CD14-positive monocyte (primary cell): ENCODE results near the gene SH3RF3. TPM values are rescaled to one million over a fixed set of nuclear protein-coding genes. Genes with fewer than 3 reads are reported as not detected.

Source experiments
- DNase-seq, 3 donors: peaks; one replicate each; pipeline ENCODE4 v3.0.0-alpha.2; 2011 to 2022
- H2AFZ ChIP-seq: 2 replicates; pipeline ENCODE4 v1.6.0; 2012; ENCODE audit warnings: mild to moderate bottlenecking, low read depth, low read length, inconsistent platforms; ENCODE audit not compliant: insufficient read depth, poor library complexity, severe bottlenecking
- H3K27ac ChIP-seq, 2 donors: 1 replicate in 1 of 2; 2 replicates in 1 of 2; pipeline ENCODE4 v1.5.1; 2012 to 2013; ENCODE audit warnings: low read length in 2 of 2, control low read depth in 1 of 2, inconsistent platforms in 1 of 2, low read depth in 1 of 2, mild to moderate bottlenecking in 1 of 2
- H3K27me3 ChIP-seq, 2 donors: one replicate each; pipeline versions ENCODE4 v1.6.0 to v1.6.1; 2011 to 2013; ENCODE audit warnings: low read length in 2 of 2; ENCODE audit not compliant: control insufficient read depth in 2 of 2, insufficient read depth in 2 of 2
- H3K36me3 ChIP-seq, 2 donors: replicated peaks in 1 of 2; 1 replicate in 1 of 2; 2 replicates in 1 of 2; pipeline versions ENCODE4 v1.5.1 to v1.6.1; 2012 to 2013; ENCODE audit warnings: low read length in 2 of 2, control low read depth in 1 of 2, inconsistent platforms in 1 of 2, mild to moderate bottlenecking in 1 of 2; ENCODE audit not compliant: insufficient read depth in 2 of 2, control insufficient read depth in 1 of 2
- H3K4me1 ChIP-seq, 2 donors: 1 replicate in 1 of 2; 2 replicates in 1 of 2; pipeline versions ENCODE4 v1.5.1 to v1.6.1; 2012 to 2013; ENCODE audit warnings: low read length in 2 of 2, control low read depth in 1 of 2, inconsistent platforms in 1 of 2, mild to moderate bottlenecking in 1 of 2, moderate library complexity in 1 of 2; ENCODE audit not compliant: insufficient read depth in 2 of 2, control insufficient read depth in 1 of 2
- H3K4me2 ChIP-seq: replicated peaks from 2 replicates; pipeline ENCODE3; 2012; ENCODE audit warnings: low read length, moderate library complexity, mild to moderate bottlenecking; ENCODE audit not compliant: poor library complexity, severe bottlenecking; ENCODE audit errors: extremely low read depth
- H3K4me3 ChIP-seq, 3 experiments: fragments of 200-600 bp in 1 of 3; sonication (generic) in 1 of 3; replicated peaks in 1 of 3; 1 replicate in 2 of 3; 2 replicates in 1 of 3; pipeline ENCODE4 v1.5.1; 2011 to 2013; ENCODE audit warnings: low read length in 3 of 3, mild to moderate bottlenecking in 3 of 3, control low read depth in 2 of 3, low read depth in 2 of 3, inconsistent platforms in 1 of 3, moderate library complexity in 1 of 3
- H3K79me2 ChIP-seq: 2 replicates; pipeline ENCODE4 v1.6.0; 2012; ENCODE audit warnings: mild to moderate bottlenecking, control low read depth, inconsistent platforms, low read length, moderate library complexity; ENCODE audit not compliant: insufficient read depth
- H3K9ac ChIP-seq: 2 replicates; pipeline ENCODE4 v1.6.0; 2017; ENCODE audit warnings: low read length, mild to moderate bottlenecking; ENCODE audit not compliant: insufficient read depth, poor library complexity, severe bottlenecking
- H3K9me3 ChIP-seq, 2 donors: replicated peaks in 1 of 2; 1 replicate in 1 of 2; 2 replicates in 1 of 2; pipeline versions ENCODE4 v1.5.1 to v1.6.1; 2012 to 2013; ENCODE audit warnings: low read length in 2 of 2, control low read depth in 1 of 2; ENCODE audit not compliant: control insufficient read depth in 1 of 2, insufficient read depth in 1 of 2
- H4K20me1 ChIP-seq: 2 replicates; pipeline ENCODE4 v1.6.0; 2012; ENCODE audit warnings: mild to moderate bottlenecking, low read length, control low read depth, moderate library complexity; ENCODE audit not compliant: insufficient read depth
- H3K27ac Mint-ChIP-seq, 7 donors: one replicate each; pipeline ENCODE4 v1.8.0; 2020; ENCODE audit warnings: mild to moderate bottlenecking in 7 of 7, mixed read lengths in 7 of 7, moderate library complexity in 6 of 7, inconsistent platforms in 2 of 7
- H3K27me3 Mint-ChIP-seq, 3 donors: one replicate each; pipeline ENCODE4 v1.8.0; 2021 to 2022; ENCODE audit warnings: low read depth in 3 of 3, mild to moderate bottlenecking in 3 of 3, mixed read lengths in 3 of 3, moderate library complexity in 3 of 3, inconsistent platforms in 1 of 3
- H3K36me3 Mint-ChIP-seq, 2 donors: one replicate each; pipeline ENCODE4 v1.8.0; 2020; ENCODE audit warnings: mixed read lengths in 2 of 2, inconsistent platforms in 1 of 2, mild to moderate bottlenecking in 1 of 2
- H3K4me1 Mint-ChIP-seq: one replicate; pipeline ENCODE4 v1.8.0; 2020; ENCODE audit warnings: mild to moderate bottlenecking, mixed read lengths
- H3K4me3 Mint-ChIP-seq, 2 donors: one replicate each; pipeline ENCODE4 v1.8.0; 2020; ENCODE audit warnings: mild to moderate bottlenecking in 2 of 2, mixed read lengths in 2 of 2, moderate library complexity in 1 of 2
- H3K9me3 Mint-ChIP-seq, 7 donors: one replicate each; pipeline ENCODE4 v1.8.0; 2020 to 2022; ENCODE audit warnings: mixed read lengths in 7 of 7, mild to moderate bottlenecking in 6 of 7, moderate library complexity in 6 of 7, inconsistent platforms in 2 of 7
- WGBS: methylation state at CpG from one replicate; pipeline ENCODE4 v1.1.5; 2013; ENCODE audit warnings: missing lambda C conversion rate; ENCODE audit not compliant: insufficient coverage; 5-methylcytosine and 5-hydroxymethylcytosine counted together
- intact Hi-C, 2 donors: fragments of 100-400 bp; cut with micrococcal nuclease; formaldehyde crosslinking; loops; one replicate each; pipeline versions ENCODE4 v1.15.0 to v1.15.1; 2023
- polyA plus RNA-seq, 3 donors: library from polyadenylated mRNA; depleted of rRNA in 1 of 3; unstranded in 2 of 3; stranded (reverse) in 1 of 3; fragments of 300-500 nt in 2 of 3; fragments of >200 nt in 1 of 3; fragmentation: Illumina TruSeq in 2 of 3; gene quantifications; 1 replicate in 2 of 3; 2 replicates in 1 of 3; pipeline ENCODE4 v1.2.3, GENCODE V29; 2012 to 2021
- TF ChIP-seq, protein P1 (sequence below): fragments of 200-600 bp; IDR thresholded peaks from one replicate; pipeline ENCODE4 v1.8.0; 2022; ENCODE audit warnings: antibody characterized with exemption, mild to moderate bottlenecking

Gene SH3RF3
- polyA plus RNA-seq, 3 donors, result 0.25 to 0.75 (median 0.34) TPM

DNA sequence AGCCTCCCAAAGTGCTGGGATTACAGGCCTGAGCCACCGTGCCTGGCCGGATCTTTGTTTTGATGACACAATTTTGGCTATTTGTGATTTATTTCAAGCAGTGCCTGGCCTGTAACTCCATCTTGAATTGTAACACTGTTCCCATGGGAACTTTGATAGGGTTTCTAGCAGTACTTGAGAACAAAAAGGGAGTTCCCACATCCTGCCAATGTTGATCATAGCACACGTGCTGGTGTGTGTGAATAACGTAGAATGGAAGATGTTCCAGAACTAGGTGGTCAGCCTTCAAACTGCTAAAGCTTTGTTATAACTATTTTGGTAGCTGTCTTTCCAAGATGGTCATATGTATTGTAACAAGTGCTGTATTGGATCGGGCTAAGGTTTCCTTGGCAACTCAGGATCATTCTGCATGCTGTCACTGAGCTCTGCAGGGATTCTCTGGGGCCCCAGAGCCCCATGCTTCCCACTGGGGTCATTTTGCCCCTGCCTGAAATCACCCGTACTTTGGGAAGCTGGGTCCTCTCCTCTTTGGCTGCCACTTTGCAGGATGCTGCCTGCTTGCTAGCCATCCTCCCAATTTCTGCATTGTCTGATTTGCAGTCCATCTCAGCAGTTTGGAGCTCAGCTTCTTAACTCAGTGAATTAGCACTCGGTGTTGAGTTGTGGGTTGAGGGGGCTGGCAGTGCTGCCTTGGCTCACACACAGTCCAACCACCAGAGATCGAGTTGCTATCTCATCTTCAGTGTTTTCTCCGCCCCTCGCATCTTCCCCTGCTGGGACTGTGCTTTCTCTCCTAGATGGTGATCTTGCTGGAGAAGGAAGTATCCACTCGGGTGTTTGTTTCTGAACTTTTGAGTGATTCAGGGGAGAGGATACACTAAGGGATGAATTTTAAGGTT, 26.8 kb downstream of the SH3RF3 start:
- H3K36me3 ChIP-seq, result no peaks in the 10 kb centered on the region
- intact Hi-C loops, result no loop called here
- no peaks in the 10 kb centered on the region for H3K4me1 ChIP-seq
- no peaks in the 10 kb centered on the region for H3K9me3 Mint-ChIP-seq
- no peak overlapping the region for H3K4me2 ChIP-seq
- H4K20me1 ChIP-seq, result peaks cover 3% of the 10 kb centered on the region
- WGBS, result 89% methylated on average over 8 of the region's 11 CpGs
- H3K27me3 ChIP-seq, result no peaks in the 10 kb centered on the region
- H3K27me3 Mint-ChIP-seq, result peaks cover 4 to 9% (median 8%) of the 10 kb centered on the region in 3 donors
- H3K36me3 Mint-ChIP-seq, result no peaks in the 10 kb centered on the region
- H3K79me2 ChIP-seq, result no peaks in the 10 kb centered on the region
- H3K27ac ChIP-seq, result no peak overlapping the region
- peaks cover 2% of the 10 kb centered on the region for H3K4me1 Mint-ChIP-seq
- no peaks in the 10 kb centered on the region for H3K9me3 ChIP-seq
- H3K27ac Mint-ChIP-seq, result peak overlapping the region in 1 of 7 donors; percentile 67
- no peak for DNase-seq
- TF ChIP-seq, protein P1, sequence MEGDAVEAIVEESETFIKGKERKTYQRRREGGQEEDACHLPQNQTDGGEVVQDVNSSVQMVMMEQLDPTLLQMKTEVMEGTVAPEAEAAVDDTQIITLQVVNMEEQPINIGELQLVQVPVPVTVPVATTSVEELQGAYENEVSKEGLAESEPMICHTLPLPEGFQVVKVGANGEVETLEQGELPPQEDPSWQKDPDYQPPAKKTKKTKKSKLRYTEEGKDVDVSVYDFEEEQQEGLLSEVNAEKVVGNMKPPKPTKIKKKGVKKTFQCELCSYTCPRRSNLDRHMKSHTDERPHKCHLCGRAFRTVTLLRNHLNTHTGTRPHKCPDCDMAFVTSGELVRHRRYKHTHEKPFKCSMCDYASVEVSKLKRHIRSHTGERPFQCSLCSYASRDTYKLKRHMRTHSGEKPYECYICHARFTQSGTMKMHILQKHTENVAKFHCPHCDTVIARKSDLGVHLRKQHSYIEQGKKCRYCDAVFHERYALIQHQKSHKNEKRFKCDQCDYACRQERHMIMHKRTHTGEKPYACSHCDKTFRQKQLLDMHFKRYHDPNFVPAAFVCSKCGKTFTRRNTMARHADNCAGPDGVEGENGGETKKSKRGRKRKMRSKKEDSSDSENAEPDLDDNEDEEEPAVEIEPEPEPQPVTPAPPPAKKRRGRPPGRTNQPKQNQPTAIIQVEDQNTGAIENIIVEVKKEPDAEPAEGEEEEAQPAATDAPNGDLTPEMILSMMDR, result no peak
- no peak overlapping the region for H3K4me3 Mint-ChIP-seq
- no peak overlapping the region for H2AFZ ChIP-seq
- H3K9ac ChIP-seq, result no peak overlapping the region
- H3K4me3 ChIP-seq, result no peak overlapping the region

DNA sequence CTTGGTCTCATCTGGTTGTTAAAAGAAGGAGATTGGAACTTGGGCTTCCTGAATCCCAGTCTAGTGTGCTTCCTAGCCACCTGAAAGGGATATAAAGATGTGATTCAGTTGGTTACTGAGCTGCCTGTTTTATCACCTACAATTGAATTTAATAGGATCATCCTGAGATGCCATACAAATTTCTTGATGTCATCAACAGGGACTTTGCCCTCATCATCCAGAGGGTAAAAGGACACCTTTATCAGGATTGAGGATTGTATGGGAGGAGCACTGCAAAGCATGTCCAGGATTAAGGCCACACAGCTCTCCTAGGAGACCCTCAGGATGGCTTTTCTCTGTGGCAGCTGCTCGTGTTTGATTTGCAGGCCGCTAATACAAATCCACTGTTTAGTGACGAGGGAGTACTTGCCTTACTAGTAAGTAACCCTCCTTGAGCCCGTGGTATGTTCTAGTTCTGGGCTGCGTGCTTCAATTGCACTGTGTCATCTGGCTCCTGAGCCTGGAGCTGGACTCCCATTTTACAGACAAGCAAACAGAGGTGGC, 28.6 kb downstream of the SH3RF3 start:
- Mint-ChIP-seq H3K27ac (no peak overlapping the region), H3K27me3 (peaks cover 3 to 15% (median 9%) of the 10 kb centered on the region in 3 donors), H3K9me3 (no peaks in the 10 kb centered on the region), H3K4me3 (no peak overlapping the region), H3K4me1 (peaks cover 3% of the 10 kb centered on the region), H3K36me3 (no peaks in the 10 kb centered on the region)
- H4K20me1 ChIP-seq, result peaks cover 3% of the 10 kb centered on the region
- H3K4me3 ChIP-seq, result no peak overlapping the region
- H3K27ac ChIP-seq, result no peak overlapping the region
- no peaks in the 10 kb centered on the region for H3K4me1 ChIP-seq
- no peak overlapping the region for H3K9ac ChIP-seq
- H3K9me3 ChIP-seq, result no peaks in the 10 kb centered on the region
- 96% methylated on average over 4 of the region's 5 CpGs for WGBS
- intact Hi-C loops, result no loop called here
- no peaks in the 10 kb centered on the region for H3K27me3 ChIP-seq
- no peak overlapping the region for H2AFZ ChIP-seq
- no peak overlapping the region for H3K4me2 ChIP-seq
- TF ChIP-seq, protein P1, result no peak
- no peaks in the 10 kb centered on the region for H3K36me3 ChIP-seq
- DNase-seq, result no peak
- no peaks in the 10 kb centered on the region for H3K79me2 ChIP-seq
